ENCODE data around the gene RAI1. TPM values are rescaled to one million over a fixed set of nuclear protein-coding genes. Genes with fewer than 3 reads are reported as not detected.

Gene RAI1
- polyA plus RNA-seq, 2 of the 4 experiments (the other 2 are of a cell fraction), result 3.5 to 23.8 TPM

GRCh38 chr17:17680477-17681186 is 626 bp upstream of the RAI1 start:
- no peak for TF ChIP-seq POLR2AphosphoS2 (conservative IDR thresholded peaks at IDR 0.05; ENCODE audit: low read length)
- no peak for TF ChIP-seq JUN (IDR thresholded peaks at IDR 0.05)
- no peak for TF ChIP-seq FOSL2 (IDR thresholded peaks at IDR 0.05)
- no peak for TF ChIP-seq FOSL2 (CRISPR knock-in tag; IDR thresholded peaks at IDR 0.05)
- no peak for TF ChIP-seq MAX (IDR thresholded peaks at IDR 0.05)
- no peak for TF ChIP-seq RAD21 (conservative IDR thresholded peaks at IDR 0.05 in 1 of 2, IDR thresholded peaks at IDR 0.05 in 1 of 2)
- TF ChIP-seq ATOH8 (CRISPR knock-in tag; IDR thresholded peaks at IDR 0.05; ENCODE audit: low read depth), result no peak
- TF ChIP-seq RNF2 (IDR thresholded peaks at IDR 0.05; ENCODE audit: borderline replicate concordance, low read depth), result no peak
- no peak for TF ChIP-seq ZNF302 (CRISPR knock-in tag; IDR thresholded peaks at IDR 0.05)
- no peak for TF ChIP-seq NR3C1 (IDR thresholded peaks at IDR 0.05)
- FAIRE-seq (no peak), DNase-seq (ENCODE audit: low read depth in 1 of 2, low spot score in 1 of 2) (no peak), ATAC-seq (no peak)
- peaks cover 34% of the 10 kb centered on the region for H3K4me1 ChIP-seq
- H3K9me3 ChIP-seq, result no peaks in the 10 kb centered on the region
- WGBS (ENCODE audit: missing lambda C conversion rate), result 46% methylated on average over 11 of the region's 12 CpGs
- ChIA-PET CTCF (interaction anchor here (0.6 to 8.9 kb wide), 63 partner anchors 10 to 357 kb away, joined by 3 to 112 read pairs (median 4); partner anchors contain the start of gene RASD1), POLR2A (interaction anchor here (2.5 kb wide), 1 partner anchor 156 kb away, joined by 9 read pairs; the partner anchor contains the start of gene SREBF1)
- peak overlapping the region; percentile 94 to 97; a peak in 5 of 6 replicates for H3K27ac ChIP-seq
- H3K4me2 ChIP-seq, result peak overlapping the region; percentile 84
- H3K4me3 ChIP-seq, result peak overlapping the region; percentile 77

GRCh38 chr17:17681744-17682292 is 560 bp downstream of the RAI1 start:
- Histone ChIP-seq H3K9me3 (no peaks in the 10 kb centered on the region), H3K4me3 (peak overlapping the region; percentile 77), H3K4me1 (peaks cover 40% of the 10 kb centered on the region), H3K4me2 (peak overlapping the region; percentile 84), H3K27ac (peak overlapping the region; percentile 94 to 97)
- WGBS (ENCODE audit: missing lambda C conversion rate), result 0% methylated on average over 9 of the region's 68 CpGs
- ChIA-PET CTCF (interaction anchor here (0.6 to 8.9 kb wide), 32 partner anchors 11 to 356 kb away, joined by 3 to 112 read pairs (median 4); no protein-coding TSS in a partner anchor), POLR2A (interaction anchor here (1.0 to 2.5 kb wide), 4 partner anchors 12 to 156 kb away, joined by 4 to 9 read pairs (median 6); partner anchors contain the start of gene SREBF1)
- ATAC-seq (peak; percentile 7 to 16), FAIRE-seq (no peak), DNase-seq (ENCODE audit: low read depth in 1 of 2, low spot score in 1 of 2) (peak in 1 of 2 experiments; percentile 46)
- TF ChIP-seq RAD21 (conservative IDR thresholded peaks at IDR 0.05 in 1 of 2, IDR thresholded peaks at IDR 0.05 in 1 of 2) (peak; percentile 17 to 27; a peak in 2 of 5 replicates), SMC3 (IDR thresholded peaks at IDR 0.05) (no peak)

GRCh38 chr17:17682293-17682736 is 1.1 kb downstream of the RAI1 start:
- ATAC-seq, result peak; percentile 43 to 70
- Histone ChIP-seq H3K4me3 (peak overlapping the region; percentile 77), H3K9me3 (no peaks in the 10 kb centered on the region), H3K4me1 (peaks cover 45% of the 10 kb centered on the region), H3K27ac (peak overlapping the region; percentile 94 to 97), H3K4me2 (peak overlapping the region; percentile 84)
- ChIA-PET POLR2A (interaction anchor here (0.9 to 2.5 kb wide), 5 partner anchors 12 to 237 kb away, joined by 3 to 9 read pairs (median 5); partner anchors contain the start of gene SREBF1), CTCF (interaction anchor here (0.6 to 8.9 kb wide), 30 partner anchors 11 to 351 kb away, joined by 3 to 112 read pairs (median 4); no protein-coding TSS in a partner anchor)
- WGBS (ENCODE audit: missing lambda C conversion rate), result 0% methylated on average over 31 of the region's 49 CpGs
- no peak for FAIRE-seq
- peak; percentile 50 to 58 for DNase-seq (ENCODE audit: low read depth in 1 of 2, low spot score in 1 of 2)
- TF ChIP-seq MAZ (IDR thresholded peaks at IDR 0.05; ENCODE audit: borderline replicate concordance, low read depth, low read length) (no peak), ESRRA (IDR thresholded peaks at IDR 0.05; ENCODE audit: borderline replicate concordance, low read length) (no peak), MAFK (IDR thresholded peaks at IDR 0.05; ENCODE audit: partially characterized antibody) (no peak), FOSL2 (IDR thresholded peaks at IDR 0.05) (no peak), FOSL2 (CRISPR knock-in tag; IDR thresholded peaks at IDR 0.05) (peak; percentile 61), POLR2AphosphoS2 (conservative IDR thresholded peaks at IDR 0.05; ENCODE audit: low read length) (no peak), NR3C1 (IDR thresholded peaks at IDR 0.05) (no peak), MAX (IDR thresholded peaks at IDR 0.05) (peak; percentile 55), E2F6 (IDR thresholded peaks at IDR 0.05; ENCODE audit: borderline replicate concordance, low read depth) (0 out of 2 replicates have a peak, but pooled peaks have one; percentile 55), TFCP2L1 (CRISPR knock-in tag; IDR thresholded peaks at IDR 0.05) (no peak), JUN (IDR thresholded peaks at IDR 0.05) (no peak), CHD2 (IDR thresholded peaks at IDR 0.05; ENCODE audit: low read length, partially characterized antibody) (no peak), POLR2A (IDR thresholded peaks at IDR 0.05; ENCODE audit: low read length) (peak; percentile 35; the same call in 1 of the 2 replicates), HEYL (CRISPR knock-in tag; IDR thresholded peaks at IDR 0.05) (no peak), MYC (IDR thresholded peaks at IDR 0.05; ENCODE audit: borderline replicate concordance, low read length) (no peak), CBX8 (IDR thresholded peaks at IDR 0.05) (no peak), RAD21 (conservative IDR thresholded peaks at IDR 0.05 in 1 of 2, IDR thresholded peaks at IDR 0.05 in 1 of 2) (no peak; a peak in 2 of 5 replicates), REST (IDR thresholded peaks at IDR 0.05) (no peak), FOXS1 (CRISPR knock-in tag; IDR thresholded peaks at IDR 0.05) (no peak), JUNB (IDR thresholded peaks at IDR 0.05) (no peak)

All from A549 (cell line).